HepG2 (cell line): ENCODE results near the gene DDIAS. TPM values are rescaled to one million over a fixed set of nuclear protein-coding genes. Genes with fewer than 3 reads are reported as not detected.

Experiments used
- CCDC6 ChIP-seq: sonication (generic); formaldehyde crosslinking; IDR thresholded peaks from 2 replicates; pipeline ENCODE4 v1.8.1; 2022; ENCODE audit warnings: mild to moderate bottlenecking, missing genetic modification reagents, moderate library complexity
- CEBPG ChIP-seq: IDR thresholded peaks from 2 replicates; pipeline ENCODE4 v1.6.1; 2016
- ELF1 ChIP-seq: sonication (generic); formaldehyde crosslinking; IDR thresholded peaks from 2 replicates; pipeline ENCODE4 v1.4.0; 2020; ENCODE audit warnings: missing genetic modification reagents
- GPN1 ChIP-seq: sonication (generic); formaldehyde crosslinking; IDR thresholded peaks from 2 replicates; pipeline ENCODE4 v1.5.1; 2020; ENCODE audit warnings: missing genetic modification reagents, borderline replicate concordance
- KLF6 ChIP-seq: IDR thresholded peaks from 2 replicates; pipeline ENCODE4 v1.8.0; 2016; ENCODE audit warnings: missing biosample characterization, missing genetic modification reagents
- MXI1 ChIP-seq: IDR thresholded peaks from 3 replicates; pipeline ENCODE4 v1.6.1; 2012; ENCODE audit warnings: low read depth, low read length, inconsistent platforms, borderline replicate concordance
- MZF1 ChIP-seq: sonication (generic); formaldehyde crosslinking; IDR thresholded peaks from 2 replicates; pipeline ENCODE4 v1.8.1; 2023; ENCODE audit warnings: mild to moderate bottlenecking, missing genetic modification reagents, borderline replicate concordance
- RARG ChIP-seq: sonication (generic); formaldehyde crosslinking; IDR thresholded peaks from 2 replicates; pipeline ENCODE4 v1.4.0; 2020; ENCODE audit warnings: low read depth, mild to moderate bottlenecking, missing genetic modification reagents
- RBM39 ChIP-seq: fragments of 200-400 bp; formaldehyde crosslinking; IDR thresholded peaks from one replicate; pipeline ENCODE4 v1.6.1; 2018; ENCODE audit warnings: antibody characterized with exemption, mild to moderate bottlenecking, low read depth, low read length; ENCODE audit not compliant: poor library complexity, severe bottlenecking
- SNAI1 ChIP-seq: sonication (generic); formaldehyde crosslinking; IDR thresholded peaks from 2 replicates; pipeline ENCODE4 v1.5.0; 2020; ENCODE audit warnings: mild to moderate bottlenecking, missing genetic modification reagents, borderline replicate concordance
- SRY ChIP-seq: sonication (generic); formaldehyde crosslinking; IDR thresholded peaks from 2 replicates; pipeline ENCODE4 v1.8.0; 2022; ENCODE audit warnings: mild to moderate bottlenecking, missing genetic modification reagents
- TBP ChIP-seq: sonication (generic); formaldehyde crosslinking; IDR thresholded peaks from 2 replicates; pipeline ENCODE4 v1.5.0; 2020; ENCODE audit warnings: missing genetic modification reagents
- TBX2 ChIP-seq: sonication (generic); formaldehyde crosslinking; IDR thresholded peaks from 2 replicates; pipeline ENCODE4 v1.5.0; 2020; ENCODE audit warnings: missing genetic modification reagents, mild to moderate bottlenecking, borderline replicate concordance
- ZMYM2 ChIP-seq: sonication (generic); formaldehyde crosslinking; IDR thresholded peaks from 2 replicates; pipeline ENCODE4 v1.8.0; 2022; ENCODE audit warnings: mild to moderate bottlenecking, missing genetic modification reagents
- ZNF317 ChIP-seq: sonication (generic); formaldehyde crosslinking; IDR thresholded peaks from 2 replicates; pipeline ENCODE4 v1.5.0; 2020; ENCODE audit warnings: mild to moderate bottlenecking, missing genetic modification reagents
- ZNF776 ChIP-seq: sonication (generic); formaldehyde crosslinking; IDR thresholded peaks from 2 replicates; pipeline ENCODE4 v1.4.0; 2020; ENCODE audit warnings: mild to moderate bottlenecking, missing genetic modification reagents
- ZNF841 ChIP-seq: sonication (generic); formaldehyde crosslinking; IDR thresholded peaks from 2 replicates; pipeline ENCODE4 v1.8.1; 2023; ENCODE audit warnings: missing genetic modification reagents, borderline replicate concordance
- ZNF879 ChIP-seq: sonication (generic); formaldehyde crosslinking; IDR thresholded peaks from 2 replicates; pipeline ENCODE4 v1.8.1; 2023; ENCODE audit warnings: missing genetic modification reagents
- polyA plus RNA-seq, 8 experiments: library from polyadenylated mRNA; depleted of rRNA in 3 of 8; stranded (reverse) in 7 of 8; unstranded in 1 of 8; fragments of >200 nt; fragmentation: Illumina TruSeq in 4 of 8; extraction: Trizol in 4 of 8; gene quantifications; 2 replicates each; pipeline versions ENCODE4 v1.2.1 to v1.2.3, GENCODE V29; 2011 to 2016; ENCODE audit warnings: low read depth in 4 of 8, missing spikeins in 1 of 8, mixed read lengths in 1 of 8; ENCODE audit not compliant: insufficient read depth in 1 of 8
- total RNA-seq, 5 experiments: library from RNA; depleted of rRNA; stranded (reverse); fragments of >200 nt; fragmentation: Illumina TruSeq; extraction: Trizol; gene quantifications; 2 replicates each; pipeline ENCODE4 v1.2.3, GENCODE V29; 2016; ENCODE audit warnings: low read depth in 1 of 5
- TF ChIP-seq, protein P1 (sequence below): sonication (generic); formaldehyde crosslinking; IDR thresholded peaks from 2 replicates; pipeline ENCODE4 v1.5.0; 2020; ENCODE audit warnings: missing genetic modification reagents
- TF ChIP-seq, protein P2 (sequence below): sonication (generic); formaldehyde crosslinking; IDR thresholded peaks from 2 replicates; pipeline ENCODE4 v1.5.1; 2020; ENCODE audit warnings: missing genetic modification reagents, mild to moderate bottlenecking, borderline replicate concordance
- TF ChIP-seq, protein P3 (sequence below): sonication (generic); formaldehyde crosslinking; IDR thresholded peaks from 2 replicates; pipeline ENCODE4 v1.5.0; 2020; ENCODE audit warnings: mild to moderate bottlenecking, missing genetic modification reagents
- TF ChIP-seq, protein P4 (sequence below): sonication (generic); formaldehyde crosslinking; IDR thresholded peaks from 2 replicates; pipeline ENCODE4 v1.4.0; 2020; ENCODE audit warnings: missing genetic modification reagents, borderline replicate concordance

Gene DDIAS
- total and polyA plus RNA-seq, 2 of the 13 experiments (the other 11 are each of a cell fraction or from before 2014, with no cell fraction given) = 3.5 to 13.0 TPM

- TF ChIP-seq, protein P1, sequence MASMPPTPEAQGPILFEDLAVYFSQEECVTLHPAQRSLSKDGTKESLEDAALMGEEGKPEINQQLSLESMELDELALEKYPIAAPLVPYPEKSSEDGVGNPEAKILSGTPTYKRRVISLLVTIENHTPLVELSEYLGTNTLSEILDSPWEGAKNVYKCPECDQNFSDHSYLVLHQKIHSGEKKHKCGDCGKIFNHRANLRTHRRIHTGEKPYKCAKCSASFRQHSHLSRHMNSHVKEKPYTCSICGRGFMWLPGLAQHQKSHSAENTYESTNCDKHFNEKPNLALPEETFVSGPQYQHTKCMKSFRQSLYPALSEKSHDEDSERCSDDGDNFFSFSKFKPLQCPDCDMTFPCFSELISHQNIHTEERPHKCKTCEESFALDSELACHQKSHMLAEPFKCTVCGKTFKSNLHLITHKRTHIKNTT = no peak
- TF ChIP-seq TBP (CRISPR knock-in tag) (no peak), GPN1 (CRISPR knock-in tag) (no peak), MZF1 (CRISPR knock-in tag) (no peak), SRY (CRISPR knock-in tag) (peak; percentile 42; the same call in 1 of the 2 replicates), ZMYM2 (CRISPR knock-in tag) (0 out of 2 replicates have a peak, but pooled peaks have one; percentile 5), MXI1 (peak; percentile 42; the same call in 1 of the 3 replicates), ZNF879 (CRISPR knock-in tag) (no peak), ZNF317 (no peak), CEBPG (CRISPR knock-in tag) (peak; percentile 83), KLF6 (CRISPR knock-in tag) (peak; percentile 8), TBX2 (CRISPR knock-in tag) (peak; percentile 79), ZNF841 (no peak), CCDC6 (CRISPR knock-in tag) (no peak; the same call in 1 of the 2 replicates), ZNF776 (CRISPR knock-in tag) (peak; percentile 57; the same call in 1 of the 2 replicates), SNAI1 (CRISPR knock-in tag) (peak; percentile 79), RBM39 (peak; percentile 67), RARG (CRISPR knock-in tag) (no peak), ELF1 (CRISPR knock-in tag) (no peak; the same call in 1 of the 2 replicates)
- TF ChIP-seq, protein P2, sequence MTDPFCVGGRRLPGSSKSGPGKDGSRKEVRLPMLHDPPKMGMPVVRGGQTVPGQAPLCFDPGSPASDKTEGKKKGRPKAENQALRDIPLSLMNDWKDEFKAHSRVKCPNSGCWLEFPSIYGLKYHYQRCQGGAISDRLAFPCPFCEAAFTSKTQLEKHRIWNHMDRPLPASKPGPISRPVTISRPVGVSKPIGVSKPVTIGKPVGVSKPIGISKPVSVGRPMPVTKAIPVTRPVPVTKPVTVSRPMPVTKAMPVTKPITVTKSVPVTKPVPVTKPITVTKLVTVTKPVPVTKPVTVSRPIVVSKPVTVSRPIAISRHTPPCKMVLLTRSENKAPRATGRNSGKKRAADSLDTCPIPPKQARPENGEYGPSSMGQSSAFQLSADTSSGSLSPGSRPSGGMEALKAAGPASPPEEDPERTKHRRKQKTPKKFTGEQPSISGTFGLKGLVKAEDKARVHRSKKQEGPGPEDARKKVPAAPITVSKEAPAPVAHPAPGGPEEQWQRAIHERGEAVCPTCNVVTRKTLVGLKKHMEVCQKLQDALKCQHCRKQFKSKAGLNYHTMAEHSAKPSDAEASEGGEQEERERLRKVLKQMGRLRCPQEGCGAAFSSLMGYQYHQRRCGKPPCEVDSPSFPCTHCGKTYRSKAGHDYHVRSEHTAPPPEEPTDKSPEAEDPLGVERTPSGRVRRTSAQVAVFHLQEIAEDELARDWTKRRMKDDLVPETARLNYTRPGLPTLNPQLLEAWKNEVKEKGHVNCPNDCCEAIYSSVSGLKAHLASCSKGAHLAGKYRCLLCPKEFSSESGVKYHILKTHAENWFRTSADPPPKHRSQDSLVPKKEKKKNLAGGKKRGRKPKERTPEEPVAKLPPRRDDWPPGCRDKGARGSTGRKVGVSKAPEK (CRISPR knock-in tag) = peak; percentile 17; the same call in 1 of the 2 replicates
- TF ChIP-seq, protein P3, sequence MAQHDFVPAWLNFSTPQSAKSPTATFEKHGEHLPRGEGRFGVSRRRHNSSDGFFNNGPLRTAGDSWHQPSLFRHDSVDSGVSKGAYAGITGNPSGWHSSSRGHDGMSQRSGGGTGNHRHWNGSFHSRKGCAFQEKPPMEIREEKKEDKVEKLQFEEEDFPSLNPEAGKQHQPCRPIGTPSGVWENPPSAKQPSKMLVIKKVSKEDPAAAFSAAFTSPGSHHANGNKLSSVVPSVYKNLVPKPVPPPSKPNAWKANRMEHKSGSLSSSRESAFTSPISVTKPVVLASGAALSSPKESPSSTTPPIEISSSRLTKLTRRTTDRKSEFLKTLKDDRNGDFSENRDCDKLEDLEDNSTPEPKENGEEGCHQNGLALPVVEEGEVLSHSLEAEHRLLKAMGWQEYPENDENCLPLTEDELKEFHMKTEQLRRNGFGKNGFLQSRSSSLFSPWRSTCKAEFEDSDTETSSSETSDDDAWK = no peak
- TF ChIP-seq, protein P4, sequence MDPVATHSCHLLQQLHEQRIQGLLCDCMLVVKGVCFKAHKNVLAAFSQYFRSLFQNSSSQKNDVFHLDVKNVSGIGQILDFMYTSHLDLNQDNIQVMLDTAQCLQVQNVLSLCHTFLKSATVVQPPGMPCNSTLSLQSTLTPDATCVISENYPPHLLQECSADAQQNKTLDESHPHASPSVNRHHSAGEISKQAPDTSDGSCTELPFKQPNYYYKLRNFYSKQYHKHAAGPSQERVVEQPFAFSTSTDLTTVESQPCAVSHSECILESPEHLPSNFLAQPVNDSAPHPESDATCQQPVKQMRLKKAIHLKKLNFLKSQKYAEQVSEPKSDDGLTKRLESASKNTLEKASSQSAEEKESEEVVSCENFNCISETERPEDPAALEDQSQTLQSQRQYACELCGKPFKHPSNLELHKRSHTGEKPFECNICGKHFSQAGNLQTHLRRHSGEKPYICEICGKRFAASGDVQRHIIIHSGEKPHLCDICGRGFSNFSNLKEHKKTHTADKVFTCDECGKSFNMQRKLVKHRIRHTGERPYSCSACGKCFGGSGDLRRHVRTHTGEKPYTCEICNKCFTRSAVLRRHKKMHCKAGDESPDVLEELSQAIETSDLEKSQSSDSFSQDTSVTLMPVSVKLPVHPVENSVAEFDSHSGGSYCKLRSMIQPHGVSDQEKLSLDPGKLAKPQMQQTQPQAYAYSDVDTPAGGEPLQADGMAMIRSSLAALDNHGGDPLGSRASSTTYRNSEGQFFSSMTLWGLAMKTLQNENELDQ = no peak
These were observed 1.0 kb upstream of the DDIAS start, which contains the start of gene PRCP (continued) for GRCh38 chr11:82900277-82901164.
